Liver (tissue), 9 donors: ENCODE measurements around the gene SLC7A5. TPM values are rescaled to one million over a fixed set of nuclear protein-coding genes. Genes with fewer than 3 reads are reported as not detected.

Source experiments
- DNase-seq: peaks from one replicate; pipeline ENCODE4 v3.0.0-alpha.2; 2017; ENCODE audit warnings: low spot score
- H3K27ac ChIP-seq, 2 donors: one replicate each; pipeline ENCODE4 v1.7.0; 2013; ENCODE audit warnings: inconsistent platforms in 2 of 2, low read length in 2 of 2, control low read depth in 1 of 2, low read depth in 1 of 2, mild to moderate bottlenecking in 1 of 2
- H3K27me3 ChIP-seq, 4 donors: one replicate each; pipeline versions ENCODE4 v1.6.1 to v1.7.0; 2013; ENCODE audit warnings: low read length in 3 of 4, inconsistent platforms in 1 of 4, mild to moderate bottlenecking in 1 of 4, moderate library complexity in 1 of 4; ENCODE audit not compliant: control insufficient read depth in 4 of 4, insufficient read depth in 4 of 4
- H3K36me3 ChIP-seq, 4 donors: one replicate each; pipeline versions ENCODE4 v1.6.1 to v1.7.0; 2013; ENCODE audit warnings: low read length in 3 of 4, mild to moderate bottlenecking in 3 of 4, low read depth in 1 of 4, moderate library complexity in 1 of 4; ENCODE audit not compliant: control insufficient read depth in 4 of 4, insufficient read depth in 3 of 4
- H3K4me1 ChIP-seq, 4 donors: one replicate each; pipeline versions ENCODE4 v1.6.1 to v1.7.0; 2013; ENCODE audit warnings: low read length in 3 of 4, mild to moderate bottlenecking in 3 of 4, moderate library complexity in 1 of 4; ENCODE audit not compliant: control insufficient read depth in 4 of 4, insufficient read depth in 4 of 4
- H3K4me3 ChIP-seq, 3 donors: one replicate each; pipeline versions ENCODE4 v1.6.1 to v1.7.0; 2013; ENCODE audit warnings: low read length in 3 of 3, control low read depth in 1 of 3, low read depth in 1 of 3, mild to moderate bottlenecking in 1 of 3
- H3K9ac ChIP-seq, 2 donors: one replicate each; pipeline ENCODE4 v1.7.0; 2013; ENCODE audit warnings: low read length in 2 of 2, mild to moderate bottlenecking in 2 of 2, moderate library complexity in 2 of 2, control low read depth in 1 of 2, low read depth in 1 of 2
- H3K9me3 ChIP-seq, 4 donors: one replicate each; pipeline versions ENCODE4 v1.6.1 to v1.7.0; 2013; ENCODE audit warnings: low read length in 3 of 4; ENCODE audit not compliant: control insufficient read depth in 4 of 4
- ATF3 ChIP-seq: IDR thresholded peaks from 2 replicates; pipeline ENCODE4 v1.6.1; 2016; ENCODE audit warnings: antibody characterized with exemption
- CTCF ChIP-seq: fragments of 150-350 bp; IDR thresholded peaks from 2 replicates; pipeline ENCODE4 v1.5.1; 2017; ENCODE audit warnings: improper control_type of control experiment, low read depth, low read length; ENCODE audit not compliant: missing input control
- EGR1 ChIP-seq, 2 donors: IDR thresholded peaks; 2 replicates each; pipeline ENCODE4 v1.6.1; 2016 to 2018; ENCODE audit warnings: antibody characterized with exemption in 2 of 2, low read depth in 2 of 2
- FOXA1 ChIP-seq: IDR thresholded peaks from 2 replicates; pipeline ENCODE4 v1.6.1; 2016; ENCODE audit warnings: antibody characterized with exemption
- FOXA2 ChIP-seq: IDR thresholded peaks from 2 replicates; pipeline ENCODE4 v1.6.1; 2016; ENCODE audit warnings: antibody characterized with exemption
- GABPA ChIP-seq, 2 donors: IDR thresholded peaks in 1 of 2; conservative IDR thresholded peaks in 1 of 2; 2 replicates each; pipeline ENCODE4 v1.6.1; 2016; ENCODE audit warnings: antibody characterized with exemption in 2 of 2, mild to moderate bottlenecking in 1 of 2, moderate library complexity in 1 of 2
- HNF4A ChIP-seq, 2 donors: conservative IDR thresholded peaks; 2 replicates each; pipeline ENCODE4 v1.6.1; 2016; ENCODE audit warnings: antibody characterized with exemption in 2 of 2, mild to moderate bottlenecking in 2 of 2
- HNF4G ChIP-seq: IDR thresholded peaks from 2 replicates; pipeline ENCODE4 v1.6.1; 2016; ENCODE audit warnings: antibody characterized with exemption
- JUND ChIP-seq, 2 donors: IDR thresholded peaks; 2 replicates each; pipeline ENCODE4 v1.6.1; 2016; ENCODE audit warnings: antibody characterized with exemption in 2 of 2
- NR2F2 ChIP-seq: IDR thresholded peaks from 2 replicates; pipeline ENCODE4 v1.6.1; 2016; ENCODE audit warnings: antibody characterized with exemption
- RAD21 ChIP-seq, 2 donors: IDR thresholded peaks; 2 replicates each; pipeline ENCODE4 v1.6.1; 2016; ENCODE audit warnings: antibody characterized with exemption in 2 of 2, mild to moderate bottlenecking in 2 of 2
- REST ChIP-seq: IDR thresholded peaks from 2 replicates; pipeline ENCODE4 v1.6.1; 2016; ENCODE audit warnings: antibody characterized with exemption, mild to moderate bottlenecking
- RXRA ChIP-seq, 2 donors: IDR thresholded peaks; 2 replicates each; pipeline ENCODE4 v1.6.1; 2017 to 2018; ENCODE audit warnings: antibody characterized with exemption in 2 of 2, mild to moderate bottlenecking in 1 of 2
- SP1 ChIP-seq: IDR thresholded peaks from 2 replicates; pipeline ENCODE4 v1.6.1; 2018; ENCODE audit warnings: antibody characterized with exemption, mild to moderate bottlenecking
- TAF1 ChIP-seq: conservative IDR thresholded peaks from 2 replicates; pipeline ENCODE4 v1.6.1; 2016; ENCODE audit warnings: antibody characterized with exemption, mild to moderate bottlenecking
- YY1 ChIP-seq: IDR thresholded peaks from 2 replicates; pipeline ENCODE4 v1.6.1; 2016; ENCODE audit warnings: antibody characterized with exemption, mild to moderate bottlenecking
- ZBTB33 ChIP-seq: IDR thresholded peaks from 2 replicates; pipeline ENCODE4 v1.6.1; 2016; ENCODE audit warnings: antibody characterized with exemption
- WGBS: extraction: QIAGEN DNeasy Blood & Tissue Kit; methylation state at CpG from one replicate; pipeline ENCODE4 v1.1.7; 2013; 5-methylcytosine and 5-hydroxymethylcytosine counted together
- polyA plus RNA-seq, 2 donors: library from polyadenylated mRNA; stranded (reverse) in 1 of 2; unstranded in 1 of 2; fragments of 200-250 nt in 1 of 2; fragments of >200 nt in 1 of 2; fragmentation: Nextera tagmentation in 1 of 2; extraction: Ambion mirVana in 1 of 2; gene quantifications; one replicate each; pipeline versions ENCODE4 v1.2.1 to v1.2.3, GENCODE V29; 2013 to 2015
- total RNA-seq, 2 donors: library from RNA; depleted of rRNA; stranded (reverse); fragments of >200 nt; gene quantifications; one replicate each; pipeline ENCODE4 v1.2.3, GENCODE V29; 2014
- TF ChIP-seq, protein P1 (sequence below): IDR thresholded peaks from 2 replicates; pipeline ENCODE4 v1.6.1; 2016; ENCODE audit warnings: antibody characterized with exemption
- donor health status: healthy.
- donor health status: healthy.
- donor health status: healthy.
- donor health status: healthy.
- donor health status: healthy.

SLC7A5 gene
- total and polyA plus RNA-seq, 4 donors: 4.5 to 66.0 (median 10.6) TPM

- H3K27ac ChIP-seq: no peak overlapping the region
- H3K4me1 ChIP-seq: peaks cover 0 to 6% (median 0%) of the 10 kb centered on the region in 4 donors
- TF ChIP-seq HNF4A (conservative IDR thresholded peaks at IDR 0.05): no peak
- TF ChIP-seq YY1: no peak
- TF ChIP-seq EGR1 (IDR thresholded peaks at IDR 0.05; ENCODE audit: low read depth in 2 of 2): no peak
- TF ChIP-seq JUND (IDR thresholded peaks at IDR 0.05): no peak
- no peak for TF ChIP-seq SP1
- no peak for TF ChIP-seq NR2F2
- TF ChIP-seq TAF1: no peak
- TF ChIP-seq GABPA (IDR thresholded peaks at IDR 0.05 in 1 of 2, conservative IDR thresholded peaks at IDR 0.05 in 1 of 2): no peak
- no peak for TF ChIP-seq ATF3
- TF ChIP-seq CTCF: no peak
- no peak for TF ChIP-seq FOXA1
- no peak for TF ChIP-seq REST
- no peak for TF ChIP-seq ZBTB33
- TF ChIP-seq RXRA (IDR thresholded peaks at IDR 0.05): no peak
- TF ChIP-seq, protein P1, sequence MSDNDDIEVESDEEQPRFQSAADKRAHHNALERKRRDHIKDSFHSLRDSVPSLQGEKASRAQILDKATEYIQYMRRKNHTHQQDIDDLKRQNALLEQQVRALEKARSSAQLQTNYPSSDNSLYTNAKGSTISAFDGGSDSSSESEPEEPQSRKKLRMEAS: no peak
- H3K9me3 ChIP-seq: no peaks in the 10 kb centered on the region
- H3K9ac ChIP-seq: no peak overlapping the region
- H3K36me3 ChIP-seq: no peaks in the 10 kb centered on the region
- DNase-seq: no peak
- H3K4me3 ChIP-seq: no peak overlapping the region
- 64% methylated on average over 5 of the region's 5 CpGs for WGBS
- H3K27me3 ChIP-seq: no peaks in the 10 kb centered on the region
Observed at GRCh38 chr16:87878704-87879103, 9.4 kb upstream of the SLC7A5 start.

GRCh38 chr16:87877942-87878507 lies 8.7 kb upstream of the SLC7A5 start:
- peaks cover 0 to 6% (median 0%) of the 10 kb centered on the region in 4 donors for H3K4me1 ChIP-seq
- H3K27me3 ChIP-seq: no peaks in the 10 kb centered on the region
- no peak overlapping the region for H3K9ac ChIP-seq
- H3K4me3 ChIP-seq: no peak overlapping the region
- no peaks in the 10 kb centered on the region for H3K36me3 ChIP-seq
- no peak for DNase-seq
- 79% methylated on average over 19 of the region's 19 CpGs for WGBS
- no peak overlapping the region for H3K27ac ChIP-seq
- TF ChIP-seq HNF4A (conservative IDR thresholded peaks at IDR 0.05) (no peak), FOXA1 (no peak), TAF1 (no peak), JUND (IDR thresholded peaks at IDR 0.05) (no peak), HNF4G (no peak), RAD21 (IDR thresholded peaks at IDR 0.05) (no peak), CTCF (no peak), RXRA (IDR thresholded peaks at IDR 0.05) (no peak), FOXA2 (no peak), YY1 (no peak), SP1 (no peak), GABPA (IDR thresholded peaks at IDR 0.05 in 1 of 2, conservative IDR thresholded peaks at IDR 0.05 in 1 of 2) (no peak), EGR1 (IDR thresholded peaks at IDR 0.05; ENCODE audit: low read depth in 2 of 2) (no peak)
- TF ChIP-seq, protein P1: no peak
- H3K9me3 ChIP-seq: no peaks in the 10 kb centered on the region
